H1 (cell line): Measurements from ENCODE around the gene FBXO11. TPM values are rescaled to one million over a fixed set of nuclear protein-coding genes. Genes with fewer than 3 reads are reported as not detected.

Experiments used
- CTCF ChIA-PET: fragments of 300-600 bp; sonication (Branson Sonifier 250); formaldehyde crosslinking; loops from one replicate; lab custom pipeline; 2021; ENCODE audit not compliant: partially characterized antibody; lab: Charles Lee
- POLR2A ChIA-PET: fragments of 300-600 bp; sonication (Branson Sonifier 250); formaldehyde crosslinking; loops from one replicate; lab custom pipeline; 2021; ENCODE audit warnings: inconsistent platforms; ENCODE audit not compliant: partially characterized antibody; lab: Charles Lee
- DNase-seq, 2 experiments: peaks; one replicate each; pipeline versions ENCODE4 v3.0.0 to v3.0.0-alpha.2; 2010 to 2022; ENCODE audit warnings: low spot score in 2 of 2, low read depth in 1 of 2, mixed read lengths in 1 of 2
- FAIRE-seq: peaks from 2 replicates; lab custom pipeline; 2011; peaks lifted over from hg19 to GRCh38; lab: Jason Lieb, UNC
- H2AFZ ChIP-seq: 2 replicates; pipeline ENCODE4 v1.8.1; 2012; ENCODE audit warnings: low read length, inconsistent platforms
- H2AK5ac ChIP-seq: 2 replicates; pipeline ENCODE4 v1.6.1; 2013; ENCODE audit warnings: low read depth, low read length
- H2BK120ac ChIP-seq: replicated peaks from 2 replicates; pipeline ENCODE3; 2013; ENCODE audit warnings: low read depth, low read length, inconsistent platforms
- H2BK12ac ChIP-seq: 2 replicates; pipeline ENCODE4 v1.6.1; 2013; ENCODE audit warnings: low read depth, low read length
- H2BK15ac ChIP-seq: 2 replicates; pipeline ENCODE4 v1.6.1; 2013; ENCODE audit warnings: low read length
- H2BK20ac ChIP-seq: 2 replicates; pipeline ENCODE4 v1.6.1; 2013; ENCODE audit warnings: low read length
- H2BK5ac ChIP-seq: 2 replicates; pipeline ENCODE4 v1.6.1; 2013; ENCODE audit warnings: low read depth, low read length
- H3K14ac ChIP-seq: 2 replicates; pipeline ENCODE4 v1.6.1; 2013; ENCODE audit warnings: inconsistent platforms; ENCODE audit not compliant: insufficient read length
- H3K18ac ChIP-seq: 2 replicates; pipeline ENCODE4 v1.6.1; 2013; ENCODE audit warnings: low read length; ENCODE audit errors: extremely low read depth
- H3K23ac ChIP-seq: 2 replicates; pipeline ENCODE4 v1.6.1; 2013; ENCODE audit warnings: inconsistent platforms; ENCODE audit not compliant: insufficient read length
- H3K23me2 ChIP-seq: 2 replicates; pipeline ENCODE4 v1.6.1; 2013; ENCODE audit warnings: low read depth, low read length
- H3K27ac ChIP-seq: 2 replicates; pipeline ENCODE4 v1.6.1; 2011; ENCODE audit warnings: low read depth, low read length, inconsistent platforms
- H3K27me3 ChIP-seq, 4 experiments: replicated peaks in 1 of 4; 1 replicate in 1 of 4; 2 replicates in 3 of 4; pipeline versions ENCODE4 v1.6.1 to v1.8.1; 2011 to 2013; ENCODE audit warnings: low read length in 3 of 4, mild to moderate bottlenecking in 3 of 4, inconsistent platforms in 2 of 4, mixed read lengths in 2 of 4, moderate library complexity in 1 of 4; ENCODE audit not compliant: control insufficient read depth in 3 of 4, insufficient read depth in 3 of 4; ENCODE audit errors: extremely low read depth in 1 of 4
- H3K36me3 ChIP-seq, 4 experiments: 2 replicates each; pipeline versions ENCODE4 v1.6.1 to v1.8.1; 2011 to 2013; ENCODE audit warnings: mild to moderate bottlenecking in 4 of 4, low read length in 3 of 4, moderate library complexity in 2 of 4, control low read depth in 1 of 4, inconsistent platforms in 1 of 4; ENCODE audit not compliant: insufficient read depth in 4 of 4, control insufficient read depth in 2 of 4
- H3K4ac ChIP-seq: replicated peaks from 2 replicates; pipeline ENCODE3; 2013; ENCODE audit warnings: low read length, low read depth, mixed read lengths, inconsistent platforms; ENCODE audit not compliant: insufficient read length
- H3K4me1 ChIP-seq, 4 experiments: replicated peaks in 1 of 4; 1 replicate in 1 of 4; 2 replicates in 3 of 4; pipeline versions ENCODE4 v1.6.1 to v1.8.1; 2011 to 2013; ENCODE audit warnings: low read length in 3 of 4, inconsistent platforms in 2 of 4, mixed read lengths in 1 of 4; ENCODE audit not compliant: insufficient read depth in 4 of 4, control insufficient read depth in 3 of 4
- H3K4me2 ChIP-seq, 2 experiments: 2 replicates each; pipeline versions ENCODE4 v1.6.1 to v1.8.1; 2011 to 2013; ENCODE audit warnings: low read depth in 2 of 2, low read length in 2 of 2, control low read depth in 1 of 2, inconsistent platforms in 1 of 2, mild to moderate bottlenecking in 1 of 2; ENCODE audit not compliant: insufficient read depth in 1 of 2
- H3K4me3 ChIP-seq, 4 experiments: fragments of 200-600, 300-600 bp in 1 of 4; sonication (generic), shearing (Covaris generic), sonication (Bioruptor Twin) in 1 of 4; 2 replicates each; pipeline versions ENCODE4 v1.5.1 to v1.8.1; 2011 to 2016; ENCODE audit warnings: low read length in 4 of 4, low read depth in 3 of 4, control low read depth in 2 of 4, inconsistent platforms in 2 of 4, mild to moderate bottlenecking in 2 of 4, mixed read lengths in 1 of 4, moderate library complexity in 1 of 4; ENCODE audit not compliant: insufficient read depth in 2 of 4; ENCODE audit errors: extremely low read depth in 1 of 4
- H3K56ac ChIP-seq: replicated peaks from 2 replicates; pipeline ENCODE3; 2013; ENCODE audit warnings: low read depth, mild to moderate bottlenecking, mixed read lengths, low read length, inconsistent platforms; ENCODE audit not compliant: insufficient read length
- H3K79me1 ChIP-seq: 2 replicates; pipeline ENCODE4 v1.6.1; 2013; ENCODE audit warnings: low read depth, low read length, control low read depth
- H3K79me2 ChIP-seq, 2 experiments: 2 replicates each; pipeline versions ENCODE4 v1.6.1 to v1.8.1; 2012 to 2013; ENCODE audit warnings: low read length in 2 of 2, mild to moderate bottlenecking in 2 of 2, inconsistent platforms in 1 of 2; ENCODE audit not compliant: insufficient read depth in 2 of 2, control insufficient read depth in 1 of 2
- H3K9ac ChIP-seq, 4 experiments: replicated peaks in 1 of 4; 1 replicate in 1 of 4; 2 replicates in 3 of 4; pipeline versions ENCODE4 v1.6.1 to v1.8.1; 2011 to 2013; ENCODE audit warnings: low read depth in 3 of 4, low read length in 3 of 4, control low read depth in 2 of 4, mild to moderate bottlenecking in 2 of 4, moderate library complexity in 2 of 4, inconsistent platforms in 1 of 4; ENCODE audit errors: extremely low read depth in 1 of 4
- H3K9me3 ChIP-seq, 2 experiments: 2 replicates each; pipeline versions ENCODE4 v1.6.1 to v1.8.1; 2012 to 2013; ENCODE audit warnings: mild to moderate bottlenecking in 2 of 2, moderate library complexity in 2 of 2, control low read depth in 1 of 2, inconsistent platforms in 1 of 2, low read depth in 1 of 2, low read length in 1 of 2, mixed read lengths in 1 of 2; ENCODE audit not compliant: insufficient read depth in 2 of 2
- H4K20me1 ChIP-seq, 2 experiments: replicated peaks in 1 of 2; 2 replicates each; pipeline versions ENCODE3 to v1.8.1; 2011 to 2013; ENCODE audit warnings: inconsistent platforms in 2 of 2, low read length in 2 of 2, mild to moderate bottlenecking in 1 of 2; ENCODE audit not compliant: insufficient read depth in 2 of 2, control insufficient read depth in 1 of 2
- H4K5ac ChIP-seq: 2 replicates; pipeline ENCODE4 v1.6.1; 2013; ENCODE audit warnings: low read length, low read depth, mixed read lengths, inconsistent platforms; ENCODE audit not compliant: insufficient read length
- H4K8ac ChIP-seq: 2 replicates; pipeline ENCODE4 v1.8.0; 2013; ENCODE audit warnings: mild to moderate bottlenecking, moderate library complexity, low read length, inconsistent platforms; ENCODE audit not compliant: insufficient read depth; ENCODE audit errors: extremely low read depth
- H4K91ac ChIP-seq: replicated peaks from 2 replicates; pipeline ENCODE3; 2013; ENCODE audit warnings: low read length, mixed read lengths, inconsistent platforms; ENCODE audit not compliant: insufficient read length
- BRCA1 ChIP-seq: IDR thresholded peaks from 2 replicates; pipeline ENCODE4 v1.6.1; 2012; ENCODE audit warnings: low read depth, low read length, improper control_type of control experiment
- POLR2A ChIP-seq, 2 experiments: IDR thresholded peaks; 1 replicate in 1 of 2; 2 replicates in 1 of 2; pipeline ENCODE4 v1.6.1; 2011; ENCODE audit warnings: low read depth in 2 of 2, low read length in 2 of 2, mild to moderate bottlenecking in 2 of 2; ENCODE audit errors: control extremely low read depth in 1 of 2
- POLR2AphosphoS5 ChIP-seq: IDR thresholded peaks from 2 replicates; pipeline ENCODE4 v1.6.1; 2011; ENCODE audit warnings: low read depth, low read length
- SAP30 ChIP-seq: fragments of 300-600 bp; sonication (generic); IDR thresholded peaks from 2 replicates; pipeline ENCODE4 v1.7.1; 2012; ENCODE audit warnings: low read length, moderate library complexity, mild to moderate bottlenecking, inconsistent platforms; ENCODE audit not compliant: insufficient read depth, insufficient replicate concordance
- WGBS, 2 experiments: shearing (Covaris generic) in 1 of 2; methylation state at CpG; one replicate each; pipeline versions ENCODE4 v1.1.6 to v1.1.7; 2013 to 2015; ENCODE audit warnings: low lambda C conversion rate in 2 of 2, mixed read lengths in 2 of 2, inconsistent platforms in 1 of 2, low coverage in 1 of 2, missing lambda C conversion rate in 1 of 2; ENCODE audit not compliant: insufficient replicate concordance in 2 of 2, insufficient coverage in 1 of 2, insufficient read length in 1 of 2; ENCODE audit errors: extremely low coverage in 1 of 2, missing lambda C conversion rate in 1 of 2; 5-methylcytosine and 5-hydroxymethylcytosine counted together
- polyA plus RNA-seq, 7 experiments: library from polyadenylated mRNA; depleted of rRNA in 3 of 7; stranded (reverse) in 5 of 7; unstranded in 2 of 7; fragments of >200 nt in 5 of 7; fragments of 200-250 nt in 2 of 7; gene quantifications; 1 replicate in 5 of 7; 2 replicates in 1 of 7; 4 replicates in 1 of 7; pipeline versions ENCODE4 v1.2.1 to v1.2.3, GENCODE V29; 2011 to 2013; ENCODE audit warnings: missing spikeins in 2 of 7, mixed read lengths in 2 of 7
- total RNA-seq: library from RNA; stranded (reverse); fragmentation: NEBNext Ultra II Directional; extraction: Animal tissue kit (Norgen Biotek cat#: 25700); gene quantifications from 2 replicates; pipeline ENCODE4 v1.2.1, GENCODE V29; 2021
- TF ChIP-seq, protein P1 (sequence below): IDR thresholded peaks from 2 replicates; pipeline ENCODE4 v1.6.1; 2012; ENCODE audit warnings: inconsistent platforms

The FBXO11 gene
- total and polyA plus RNA-seq, 2 of the 8 experiments (the other 6 are each of a cell fraction or from before 2014, with no cell fraction given) = 21.7 to 57.3 TPM

GRCh38 chr2:47808614-47809013 is 97.7 kb downstream of the FBXO11 start:
- no peak for DNase-seq
- Histone ChIP-seq H2BK20ac (no peak overlapping the region), H3K27me3 (no peaks in the 10 kb centered on the region), H3K4me2 (no peak overlapping the region), H4K5ac (no peak overlapping the region), H3K4me1 (no peaks in the 10 kb centered on the region), H4K91ac (no peak overlapping the region), H3K79me2 (peaks cover 0 to 3% of the 10 kb centered on the region in 2 experiments; a peak in 1 of 4 replicates), H3K23ac (no peak overlapping the region), H3K56ac (no peak overlapping the region), H2BK120ac (no peak overlapping the region), H3K14ac (no peak overlapping the region), H3K9ac (no peak overlapping the region), H3K9me3 (no peaks in the 10 kb centered on the region), H3K79me1 (no peaks in the 10 kb centered on the region), H2AFZ (no peak overlapping the region), H3K4me3 (no peak overlapping the region), H3K4ac (no peak overlapping the region), H4K8ac (no peak overlapping the region), H4K20me1 (no peaks in the 10 kb centered on the region), H2BK5ac (no peak overlapping the region), H2BK15ac (no peak overlapping the region), H3K23me2 (no peaks in the 10 kb centered on the region), H2AK5ac (no peak overlapping the region), H2BK12ac (no peak overlapping the region), H3K36me3 (peaks cover 11 to 83% (median 54%) of the 10 kb centered on the region in 4 experiments), H3K27ac (no peak overlapping the region), H3K18ac (no peak overlapping the region)
- TF ChIP-seq POLR2AphosphoS5 = peak; percentile 44; the same call in 1 of the 2 replicates
- TF ChIP-seq POLR2A (IDR thresholded peaks at IDR 0.05; ENCODE audit: control extremely low read depth in 1 of 2, low read depth in 2 of 2, low read length in 2 of 2) = peak in 1 of 2 experiments; percentile 28; a peak in 1 of 3 replicates
- TF ChIP-seq, protein P1, sequence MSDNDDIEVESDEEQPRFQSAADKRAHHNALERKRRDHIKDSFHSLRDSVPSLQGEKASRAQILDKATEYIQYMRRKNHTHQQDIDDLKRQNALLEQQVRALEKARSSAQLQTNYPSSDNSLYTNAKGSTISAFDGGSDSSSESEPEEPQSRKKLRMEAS = no peak
- no peak for TF ChIP-seq BRCA1
- TF ChIP-seq SAP30 = no peak
- no peak for FAIRE-seq
- POLR2A ChIA-PET = interaction anchor here (0.9 to 2.2 kb wide), 4 partner anchors 9 to 21 kb away, joined by 3 to 9 read pairs (median 4); no protein-coding TSS in a partner anchor
- CTCF ChIA-PET = no interaction called here
- WGBS, 2 experiments = 96% methylated on average over 4 of the region's 4 CpGs; no CpG with 5 or more reads in 1 of the 2 experiments
